MM.1S (cell line): ENCODE results near the gene GNS.

Experiments used
- DNase-seq: peaks from one replicate; pipeline ENCODE4 v3.0.0-alpha.2; 2015
- H2AFZ ChIP-seq: fragments of 300-600 bp; sonication (generic); 2 replicates; pipeline ENCODE4 v1.6.0; 2016; ENCODE audit warnings: antibody characterized with exemption, low read length
- H3F3A ChIP-seq: fragments of 300-600 bp; sonication (generic); 2 replicates; pipeline ENCODE4 v1.6.1; 2016; ENCODE audit warnings: mild to moderate bottlenecking, antibody characterized with exemption, low read length, moderate library complexity, mixed read lengths; ENCODE audit not compliant: insufficient read depth
- H3K27ac ChIP-seq: fragments of 300-600 bp; sonication (generic); 2 replicates; pipeline ENCODE4 v1.5.1; 2016; ENCODE audit warnings: mild to moderate bottlenecking, low read length
- H3K27me3 ChIP-seq: fragments of 300-600 bp; sonication (generic); replicated peaks from 2 replicates; pipeline ENCODE4 v1.6.0; 2016; ENCODE audit warnings: low read length; ENCODE audit not compliant: insufficient read depth
- H3K36me3 ChIP-seq: fragments of 300-600 bp; sonication (generic); replicated peaks from 2 replicates; pipeline ENCODE4 v1.6.1; 2016; ENCODE audit warnings: mild to moderate bottlenecking, low read length, mixed read lengths; ENCODE audit not compliant: insufficient read depth
- H3K4me1 ChIP-seq: fragments of 300-600 bp; sonication (generic); 2 replicates; pipeline ENCODE4 v1.6.1; 2016; ENCODE audit warnings: low read length, mixed read lengths
- H3K4me2 ChIP-seq: fragments of 300-600 bp; sonication (generic); 2 replicates; pipeline ENCODE4 v1.6.0; 2016; ENCODE audit warnings: low read depth, low read length
- H3K4me3 ChIP-seq: fragments of 300-600 bp; sonication (generic); 2 replicates; pipeline ENCODE4 v1.5.1; 2016; ENCODE audit warnings: low read length, mixed read lengths
- H3K79me2 ChIP-seq: fragments of 300-600 bp; sonication (generic); 2 replicates; pipeline ENCODE4 v1.6.1; 2016; ENCODE audit warnings: mixed run types, low read length, mixed read lengths
- H3K9ac ChIP-seq: fragments of 300-600 bp; sonication (generic); 2 replicates; pipeline ENCODE4 v1.6.1; 2016; ENCODE audit warnings: low read length, mixed read lengths
- H3K9me2 ChIP-seq: fragments of 300-600 bp; sonication (generic); replicated peaks from 2 replicates; pipeline ENCODE4 v1.6.1; 2016; ENCODE audit warnings: mild to moderate bottlenecking, low read length, mixed read lengths; ENCODE audit not compliant: insufficient read depth
- H3K9me3 ChIP-seq: fragments of 300-600 bp; sonication (generic); replicated peaks from 2 replicates; pipeline ENCODE4 v1.6.1; 2016; ENCODE audit warnings: mild to moderate bottlenecking, low read length, mixed read lengths; ENCODE audit not compliant: insufficient read depth
- H4K20me1 ChIP-seq: fragments of 300-600 bp; sonication (generic); 2 replicates; pipeline ENCODE4 v1.6.1; 2016; ENCODE audit warnings: mild to moderate bottlenecking, low read length, moderate library complexity, mixed read lengths; ENCODE audit not compliant: insufficient read depth
- EZH2 ChIP-seq: fragments of 300-600 bp; sonication (generic); optimal IDR thresholded peaks from 2 replicates; pipeline ENCODE3; 2017; ENCODE audit warnings: low read depth, mild to moderate bottlenecking, antibody characterized with exemption, low read length, mixed read lengths
- EZH2phosphoT487 ChIP-seq: fragments of 300-600 bp; sonication (generic); IDR thresholded peaks from 2 replicates; pipeline ENCODE4 v1.6.1; 2018; ENCODE audit warnings: antibody characterized with exemption, low read length
- TF ChIP-seq, protein P1 (sequence below): fragments of 300-600 bp; sonication (generic); IDR thresholded peaks from 2 replicates; pipeline ENCODE4 v1.5.1; 2016; ENCODE audit warnings: antibody characterized with exemption, low read length, mixed read lengths

The GNS gene

DNA sequence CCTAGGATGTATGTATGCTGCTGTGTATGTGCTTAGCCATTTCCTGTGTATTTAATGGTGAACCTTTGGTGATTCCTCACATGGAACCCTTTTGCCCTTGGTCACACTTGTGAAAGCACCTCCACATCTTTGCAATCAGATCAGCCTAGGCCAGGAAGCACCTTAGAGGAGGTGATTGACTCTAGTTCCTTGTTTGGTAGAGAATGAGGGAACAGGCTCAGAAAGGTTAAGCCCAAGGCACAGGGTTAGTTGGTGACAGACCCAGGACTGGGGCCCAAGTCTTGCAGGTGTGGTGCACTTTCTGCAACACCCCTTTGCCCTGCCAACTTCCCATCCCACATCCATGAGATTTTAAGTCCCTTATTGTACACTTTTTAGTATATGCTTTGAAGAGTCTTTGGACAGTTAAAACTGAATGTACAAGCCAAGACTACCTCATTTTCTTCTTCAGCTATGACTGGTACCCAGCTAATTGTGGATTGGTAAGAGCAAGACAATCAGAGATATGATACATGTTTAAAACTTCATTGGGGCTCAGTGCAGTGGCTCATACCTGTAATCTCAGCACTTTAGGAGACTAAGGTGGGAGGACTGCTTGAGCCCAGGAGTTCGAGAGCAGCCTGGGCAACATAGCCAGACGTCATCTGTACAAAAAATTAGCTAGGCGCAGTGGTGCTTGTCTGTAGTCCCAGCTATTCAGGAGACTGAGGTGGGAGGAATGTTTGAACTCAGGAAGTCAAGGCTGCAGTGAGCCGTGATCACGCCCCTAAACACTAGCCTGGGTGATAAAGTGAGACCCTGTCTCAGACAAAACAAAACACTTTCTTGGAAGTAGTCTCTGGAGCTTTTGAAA is 77.8 kb downstream of the GNS start:
- Histone ChIP-seq H3K4me3 (no peak overlapping the region), H3K9ac (no peak overlapping the region), H3K4me2 (no peak overlapping the region), H3K27me3 (no peaks in the 10 kb centered on the region), H3K9me2 (no peaks in the 10 kb centered on the region), H3K27ac (no peak overlapping the region), H4K20me1 (no peaks in the 10 kb centered on the region), H2AFZ (no peak overlapping the region), H3K9me3 (no peaks in the 10 kb centered on the region), H3F3A (no peaks in the 10 kb centered on the region), H3K79me2 (peaks cover 54% of the 10 kb centered on the region), H3K4me1 (peaks cover 8% of the 10 kb centered on the region; the same call in 1 of the 2 replicates), H3K36me3 (no peaks in the 10 kb centered on the region)
- TF ChIP-seq, protein P1, sequence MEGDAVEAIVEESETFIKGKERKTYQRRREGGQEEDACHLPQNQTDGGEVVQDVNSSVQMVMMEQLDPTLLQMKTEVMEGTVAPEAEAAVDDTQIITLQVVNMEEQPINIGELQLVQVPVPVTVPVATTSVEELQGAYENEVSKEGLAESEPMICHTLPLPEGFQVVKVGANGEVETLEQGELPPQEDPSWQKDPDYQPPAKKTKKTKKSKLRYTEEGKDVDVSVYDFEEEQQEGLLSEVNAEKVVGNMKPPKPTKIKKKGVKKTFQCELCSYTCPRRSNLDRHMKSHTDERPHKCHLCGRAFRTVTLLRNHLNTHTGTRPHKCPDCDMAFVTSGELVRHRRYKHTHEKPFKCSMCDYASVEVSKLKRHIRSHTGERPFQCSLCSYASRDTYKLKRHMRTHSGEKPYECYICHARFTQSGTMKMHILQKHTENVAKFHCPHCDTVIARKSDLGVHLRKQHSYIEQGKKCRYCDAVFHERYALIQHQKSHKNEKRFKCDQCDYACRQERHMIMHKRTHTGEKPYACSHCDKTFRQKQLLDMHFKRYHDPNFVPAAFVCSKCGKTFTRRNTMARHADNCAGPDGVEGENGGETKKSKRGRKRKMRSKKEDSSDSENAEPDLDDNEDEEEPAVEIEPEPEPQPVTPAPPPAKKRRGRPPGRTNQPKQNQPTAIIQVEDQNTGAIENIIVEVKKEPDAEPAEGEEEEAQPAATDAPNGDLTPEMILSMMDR: no peak
- no peak for TF ChIP-seq EZH2phosphoT487
- TF ChIP-seq EZH2: no peak
- no peak for DNase-seq

DNA sequence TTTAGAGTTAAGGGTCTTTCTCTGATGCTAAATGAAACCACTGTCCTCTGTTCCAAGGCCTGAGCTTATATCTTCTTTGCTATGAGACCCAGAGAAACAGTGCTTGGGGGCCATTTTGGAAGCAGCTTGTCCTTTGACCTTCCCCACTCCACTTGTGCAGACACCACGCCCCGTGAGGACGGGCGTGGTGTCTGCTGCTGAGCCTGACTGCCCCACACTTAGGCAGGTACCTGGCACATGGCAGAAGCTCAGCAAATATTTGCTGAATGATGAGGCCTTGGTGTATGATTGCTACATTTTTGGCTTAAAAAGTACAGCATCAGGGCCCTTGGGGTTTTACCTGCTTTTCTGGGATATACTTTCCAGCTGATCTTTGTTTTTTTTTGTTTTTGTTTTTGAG is 79.0 kb downstream of the GNS start:
- DNase-seq: no peak
- H3K36me3 ChIP-seq: no peaks in the 10 kb centered on the region
- no peak overlapping the region for H3K4me2 ChIP-seq
- no peak overlapping the region for H2AFZ ChIP-seq
- H3K4me1 ChIP-seq: peaks cover 8% of the 10 kb centered on the region; the same call in 1 of the 2 replicates
- no peaks in the 10 kb centered on the region for H3K9me2 ChIP-seq
- no peaks in the 10 kb centered on the region for H4K20me1 ChIP-seq
- no peak overlapping the region for H3K9ac ChIP-seq
- no peak for TF ChIP-seq EZH2
- TF ChIP-seq, protein P1: no peak
- TF ChIP-seq EZH2phosphoT487: no peak
- H3K4me3 ChIP-seq: no peak overlapping the region
- no peaks in the 10 kb centered on the region for H3K9me3 ChIP-seq
- H3F3A ChIP-seq: no peaks in the 10 kb centered on the region
- no peak overlapping the region for H3K27ac ChIP-seq
- H3K27me3 ChIP-seq: no peaks in the 10 kb centered on the region
- H3K79me2 ChIP-seq: peaks cover 59% of the 10 kb centered on the region

DNA sequence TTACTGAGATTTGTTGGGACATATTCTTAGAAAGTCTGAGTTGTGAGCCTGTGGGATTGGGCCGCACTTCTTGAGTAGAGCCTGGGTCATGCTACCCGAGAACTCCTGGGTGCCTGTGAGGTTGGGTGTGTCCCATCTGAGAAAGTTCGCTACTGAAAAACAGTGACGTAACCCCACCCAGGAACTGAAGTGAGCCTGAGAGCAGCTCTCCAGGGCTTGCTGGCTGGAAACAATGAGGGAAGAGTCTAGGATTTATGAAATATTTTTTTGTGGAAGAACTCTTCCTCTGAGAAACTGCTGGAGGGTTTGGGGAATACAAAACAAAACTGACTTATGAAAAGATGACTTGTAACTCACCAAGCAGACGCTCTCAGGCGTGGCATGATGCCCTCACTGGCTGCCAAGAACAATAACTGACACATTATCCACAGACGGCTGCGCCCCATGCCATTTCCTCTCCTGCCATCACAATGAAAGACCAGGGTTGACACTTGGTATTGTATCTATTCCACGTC is 79.7 kb downstream of the GNS start:
- no peak overlapping the region for H3K4me2 ChIP-seq
- no peak overlapping the region for H3K9ac ChIP-seq
- H2AFZ ChIP-seq: no peak overlapping the region
- H4K20me1 ChIP-seq: no peaks in the 10 kb centered on the region
- H3K27me3 ChIP-seq: no peaks in the 10 kb centered on the region
- H3F3A ChIP-seq: no peaks in the 10 kb centered on the region
- H3K9me3 ChIP-seq: no peaks in the 10 kb centered on the region
- no peak for DNase-seq
- no peak overlapping the region for H3K27ac ChIP-seq
- no peaks in the 10 kb centered on the region for H3K36me3 ChIP-seq
- no peaks in the 10 kb centered on the region for H3K9me2 ChIP-seq
- no peak overlapping the region for H3K4me3 ChIP-seq
- TF ChIP-seq, protein P1: no peak
- TF ChIP-seq EZH2phosphoT487 (no peak), EZH2 (no peak)
- peaks cover 61% of the 10 kb centered on the region for H3K79me2 ChIP-seq
- H3K4me1 ChIP-seq: peaks cover 8% of the 10 kb centered on the region; the same call in 1 of the 2 replicates
